ENCODE measurements around the gene BTBD2. TPM values are rescaled to one million over a fixed set of nuclear protein-coding genes. Genes with fewer than 3 reads are reported as not detected.
A peak's percentile ranks its signal among the peaks of the same experiment; 100 is the strongest.

The BTBD2 gene
- total RNA-seq, 1 donor from 2014 or later: 57.3 TPM

GRCh38 chr19:2044709-2045500 lies 29.4 kb upstream of the BTBD2 start:
- DNase-seq (no peak), ATAC-seq (ENCODE audit: low read depth) (no peak)
- H3K27ac Mint-ChIP-seq: peak overlapping the region; percentile 75
- TF ChIP-seq, protein P1, sequence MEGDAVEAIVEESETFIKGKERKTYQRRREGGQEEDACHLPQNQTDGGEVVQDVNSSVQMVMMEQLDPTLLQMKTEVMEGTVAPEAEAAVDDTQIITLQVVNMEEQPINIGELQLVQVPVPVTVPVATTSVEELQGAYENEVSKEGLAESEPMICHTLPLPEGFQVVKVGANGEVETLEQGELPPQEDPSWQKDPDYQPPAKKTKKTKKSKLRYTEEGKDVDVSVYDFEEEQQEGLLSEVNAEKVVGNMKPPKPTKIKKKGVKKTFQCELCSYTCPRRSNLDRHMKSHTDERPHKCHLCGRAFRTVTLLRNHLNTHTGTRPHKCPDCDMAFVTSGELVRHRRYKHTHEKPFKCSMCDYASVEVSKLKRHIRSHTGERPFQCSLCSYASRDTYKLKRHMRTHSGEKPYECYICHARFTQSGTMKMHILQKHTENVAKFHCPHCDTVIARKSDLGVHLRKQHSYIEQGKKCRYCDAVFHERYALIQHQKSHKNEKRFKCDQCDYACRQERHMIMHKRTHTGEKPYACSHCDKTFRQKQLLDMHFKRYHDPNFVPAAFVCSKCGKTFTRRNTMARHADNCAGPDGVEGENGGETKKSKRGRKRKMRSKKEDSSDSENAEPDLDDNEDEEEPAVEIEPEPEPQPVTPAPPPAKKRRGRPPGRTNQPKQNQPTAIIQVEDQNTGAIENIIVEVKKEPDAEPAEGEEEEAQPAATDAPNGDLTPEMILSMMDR (IDR thresholded peaks at IDR 0.05): no peak
- peak overlapping the region; percentile 56 for H3K4me3 Mint-ChIP-seq
- peaks cover 80% of the 10 kb centered on the region for H3K36me3 Mint-ChIP-seq (ENCODE audit: low read depth)
- ChIA-PET CTCF (no interaction called here), POLR2A (interaction anchor here (0.6 to 59.1 kb wide), 8 partner anchors 7 to 1146 kb away, joined by 3 to 2723 read pairs (median 6); partner anchors contain the start of genes IZUMO4, MKNK2 and MOB3A)
- intact Hi-C loops (cut with micrococcal nuclease): loop anchor here (5.0 kb wide), 1 partner anchor 122 kb away; no protein-coding TSS in a partner anchor
- H3K4me1 Mint-ChIP-seq: peaks cover 83% of the 10 kb centered on the region
- H3K27me3 Mint-ChIP-seq: no peaks in the 10 kb centered on the region
- H3K9me3 Mint-ChIP-seq: no peaks in the 10 kb centered on the region

DNA sequence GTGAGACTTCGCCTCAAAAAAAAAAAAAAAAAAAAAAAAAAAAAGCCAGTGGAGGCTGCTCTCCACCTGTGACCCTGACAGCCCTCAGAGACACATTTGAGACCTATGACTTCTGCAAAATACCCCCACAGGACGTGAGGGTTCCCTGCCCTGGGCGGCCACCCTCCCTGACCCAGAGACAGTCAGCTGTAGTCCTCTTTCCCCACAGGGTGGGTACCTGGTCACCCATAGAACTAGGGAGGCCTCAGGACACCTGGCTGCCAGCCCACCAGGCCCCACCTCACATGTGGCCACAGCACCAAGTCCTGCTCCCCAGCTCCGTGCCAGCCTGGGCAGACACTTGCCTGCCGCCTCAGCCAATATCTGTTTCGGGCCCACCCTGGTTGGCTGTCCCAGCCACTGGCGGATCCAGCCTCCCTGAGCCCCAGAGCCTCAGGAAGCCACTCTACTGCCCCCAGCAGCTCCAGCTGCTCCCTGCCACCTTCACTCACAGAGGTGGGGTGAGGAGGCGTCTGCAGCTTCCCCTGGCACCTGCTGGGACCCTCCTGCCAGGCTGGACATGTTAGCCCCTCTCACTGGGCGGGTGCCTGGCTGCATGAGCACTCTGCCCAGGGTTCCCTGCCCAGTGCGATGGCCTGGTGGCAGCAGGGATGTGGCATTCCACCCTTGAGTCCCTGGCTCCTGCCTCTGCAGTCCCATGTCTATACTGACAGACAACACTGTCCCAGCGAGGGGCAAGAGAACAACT lies 28.6 kb upstream of the BTBD2 start:
- ChIA-PET POLR2A (interaction anchor here (0.5 to 59.1 kb wide), 11 partner anchors 6 to 432 kb away, joined by 3 to 2723 read pairs (median 6); partner anchors contain the start of genes IZUMO4, MKNK2 and MOB3A), CTCF (interaction anchor here (1.0 kb wide), 1 partner anchor 44 kb away, joined by 3 read pairs; no protein-coding TSS in a partner anchor)
- DNase-seq (peak; percentile 35), ATAC-seq (ENCODE audit: low read depth) (no peak)
- intact Hi-C loops (cut with micrococcal nuclease): loop anchor here (5.0 kb wide), 1 partner anchor 123 kb away; no protein-coding TSS in a partner anchor
- Mint-ChIP-seq H3K9me3 (no peaks in the 10 kb centered on the region), H3K4me1 (peaks cover 80% of the 10 kb centered on the region), H3K36me3 (ENCODE audit: low read depth) (peaks cover 76% of the 10 kb centered on the region), H3K4me3 (peak overlapping the region; percentile 70), H3K27me3 (no peaks in the 10 kb centered on the region), H3K27ac (peak overlapping the region; percentile 73)
- TF ChIP-seq, protein P1 (IDR thresholded peaks at IDR 0.05): no peak

DNA sequence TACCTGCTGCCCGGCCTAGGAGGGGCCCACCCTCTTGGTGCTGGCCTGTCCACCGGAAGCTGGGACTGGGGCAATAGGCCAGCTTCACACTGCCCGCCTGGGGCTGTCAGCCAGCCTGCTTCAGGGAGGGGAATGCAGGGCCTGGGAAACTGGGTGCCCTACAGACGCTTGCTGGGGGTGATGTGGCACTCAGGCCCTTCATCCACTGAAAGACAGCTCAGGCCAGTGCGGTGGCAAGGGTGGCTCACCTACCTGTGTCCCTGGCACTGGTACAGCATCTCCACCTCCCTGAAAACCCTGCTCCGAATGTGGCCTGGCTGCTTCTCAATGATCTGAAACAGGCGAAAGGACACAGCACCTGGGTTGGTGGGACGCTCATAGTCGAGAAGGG lies 27.7 kb upstream of the BTBD2 start:
- POLR2A ChIA-PET: interaction anchor here (0.6 to 59.1 kb wide), 11 partner anchors 5 to 239 kb away, joined by 3 to 2723 read pairs (median 7); partner anchors contain the start of genes IZUMO4, MKNK2 and MOB3A
- peaks cover 76% of the 10 kb centered on the region for H3K4me1 Mint-ChIP-seq

GRCh38 chr19:2042485-2043250 lies 27.2 kb upstream of the BTBD2 start:
- no peaks in the 10 kb centered on the region for H3K27me3 Mint-ChIP-seq
- peaks cover 74% of the 10 kb centered on the region for H3K4me1 Mint-ChIP-seq
- intact Hi-C loops (cut with micrococcal nuclease): loop anchor here (1.0 to 5.0 kb wide), 4 partner anchors 8 to 125 kb away; partner anchors contain the start of genes IZUMO4 and MOB3A
- H3K4me3 Mint-ChIP-seq: peak overlapping the region; percentile 58
- ATAC-seq (ENCODE audit: low read depth) (no peak), DNase-seq (peak; percentile 35)
- ChIA-PET CTCF (interaction anchor here (0.6 to 1.9 kb wide), 7 partner anchors 10 to 1072 kb away, joined by 3 to 9 read pairs (median 4); no protein-coding TSS in a partner anchor), POLR2A (interaction anchor here (0.6 to 59.1 kb wide), 26 partner anchors 5 to 390 kb away, joined by 3 to 2723 read pairs (median 5); partner anchors contain the start of genes IZUMO4, MKNK2, MOB3A and TCF3)
- H3K36me3 Mint-ChIP-seq (ENCODE audit: low read depth): peaks cover 74% of the 10 kb centered on the region
- peak overlapping the region; percentile 76 for H3K27ac Mint-ChIP-seq
- TF ChIP-seq, protein P1 (IDR thresholded peaks at IDR 0.05): no peak
- no peaks in the 10 kb centered on the region for H3K9me3 Mint-ChIP-seq

More for the DNA sequence above, 27.7 kb upstream of the BTBD2 start:
- intact Hi-C loops (cut with micrococcal nuclease): loop anchor here (5.0 kb wide), 1 partner anchor 124 kb away; no protein-coding TSS in a partner anchor
- peak overlapping the region; percentile 76 for H3K27ac Mint-ChIP-seq
- H3K36me3 Mint-ChIP-seq (ENCODE audit: low read depth): peaks cover 76% of the 10 kb centered on the region
- DNase-seq (peak; percentile 29), ATAC-seq (ENCODE audit: low read depth) (no peak)
- no peaks in the 10 kb centered on the region for H3K9me3 Mint-ChIP-seq
- TF ChIP-seq, protein P1 (IDR thresholded peaks at IDR 0.05): no peak
- CTCF ChIA-PET: interaction anchor here (0.7 to 1.0 kb wide), 2 partner anchors 45 to 1072 kb away, joined by 3 to 4 read pairs; no protein-coding TSS in a partner anchor
- H3K4me3 Mint-ChIP-seq: peak overlapping the region; percentile 70
- no peaks in the 10 kb centered on the region for H3K27me3 Mint-ChIP-seq

All from activated B cell treated with CpG ODN at 0.5 μM for 24 hours (primary cell).